HepG2 (cell line): Measurements from ENCODE around the gene PPP1R14D. TPM values are rescaled to one million over a fixed set of nuclear protein-coding genes. Genes with fewer than 3 reads are reported as not detected.
A peak's percentile ranks its signal among the peaks of the same experiment; 100 is the strongest.

Source experiments
- AFF4 ChIP-seq: sonication (generic); formaldehyde crosslinking; IDR thresholded peaks from 2 replicates; pipeline ENCODE4 v1.4.0; 2020; ENCODE audit warnings: missing genetic modification reagents
- AGO2 ChIP-seq: fragments of 200-400 bp; formaldehyde crosslinking; optimal IDR thresholded peaks from 2 replicates; pipeline ENCODE3; 2017; ENCODE audit warnings: mild to moderate bottlenecking, low read depth, low read length, moderate library complexity
- AKNA ChIP-seq: sonication (generic); formaldehyde crosslinking; IDR thresholded peaks from 2 replicates; pipeline ENCODE4 v1.4.0; 2020; ENCODE audit warnings: missing genetic modification reagents, borderline replicate concordance
- BCLAF1 ChIP-seq: fragments of 450-650 bp; IDR thresholded peaks from 2 replicates; pipeline ENCODE4 v1.6.1; 2017; ENCODE audit warnings: mild to moderate bottlenecking
- GTF2F1 ChIP-seq: fragments of 150-350 bp; IDR thresholded peaks from 2 replicates; pipeline ENCODE4 v1.6.1; 2014; ENCODE audit warnings: low read length
- HNRNPK ChIP-seq: fragments of 200-400 bp; formaldehyde crosslinking; IDR thresholded peaks from 2 replicates; pipeline ENCODE4 v1.6.1; 2018; ENCODE audit warnings: low read length, low read depth, moderate library complexity, mild to moderate bottlenecking; ENCODE audit not compliant: poor library complexity, severe bottlenecking
- MTERF4 ChIP-seq: sonication (generic); formaldehyde crosslinking; IDR thresholded peaks from 2 replicates; pipeline ENCODE4 v1.8.0; 2023; ENCODE audit warnings: mild to moderate bottlenecking, missing genetic modification reagents
- RNF2 ChIP-seq: fragments of 450-650 bp; conservative IDR thresholded peaks from 2 replicates; pipeline ENCODE4 v1.6.1; 2016; ENCODE audit warnings: low read depth
- TEAD3 ChIP-seq: optimal IDR thresholded peaks from 2 replicates; pipeline ENCODE3; 2016; ENCODE audit warnings: borderline replicate concordance
- XBP1 ChIP-seq: sonication (generic); formaldehyde crosslinking; IDR thresholded peaks from 2 replicates; pipeline ENCODE4 v1.5.0; 2020; ENCODE audit warnings: missing genetic modification reagents
- ZGPAT ChIP-seq: IDR thresholded peaks from 2 replicates; pipeline ENCODE4 v1.6.1; 2016; ENCODE audit warnings: mild to moderate bottlenecking
- ZNF232 ChIP-seq: sonication (generic); formaldehyde crosslinking; IDR thresholded peaks from 2 replicates; pipeline ENCODE4 v1.4.0; 2020; ENCODE audit warnings: missing genetic modification reagents, borderline replicate concordance
- ZNF317 ChIP-seq: sonication (generic); formaldehyde crosslinking; IDR thresholded peaks from 2 replicates; pipeline ENCODE4 v1.5.0; 2020; ENCODE audit warnings: mild to moderate bottlenecking, missing genetic modification reagents
- ZNF343 ChIP-seq: sonication (generic); formaldehyde crosslinking; IDR thresholded peaks from 2 replicates; pipeline ENCODE4 v1.4.0; 2020; ENCODE audit warnings: mild to moderate bottlenecking, missing genetic modification reagents
- ZNF678 ChIP-seq: sonication (generic); formaldehyde crosslinking; IDR thresholded peaks from 2 replicates; pipeline ENCODE4 v1.4.0; 2020; ENCODE audit warnings: mild to moderate bottlenecking, missing genetic modification reagents
- polyA plus RNA-seq, 8 experiments: library from polyadenylated mRNA; depleted of rRNA in 3 of 8; stranded (reverse) in 7 of 8; unstranded in 1 of 8; fragments of >200 nt; fragmentation: Illumina TruSeq in 4 of 8; extraction: Trizol in 4 of 8; gene quantifications; 2 replicates each; pipeline versions ENCODE4 v1.2.1 to v1.2.3, GENCODE V29; 2011 to 2016; ENCODE audit warnings: low read depth in 4 of 8, missing spikeins in 1 of 8, mixed read lengths in 1 of 8; ENCODE audit not compliant: insufficient read depth in 1 of 8
- total RNA-seq, 5 experiments: library from RNA; depleted of rRNA; stranded (reverse); fragments of >200 nt; fragmentation: Illumina TruSeq; extraction: Trizol; gene quantifications; 2 replicates each; pipeline ENCODE4 v1.2.3, GENCODE V29; 2016; ENCODE audit warnings: low read depth in 1 of 5

PPP1R14D gene
- total and polyA plus RNA-seq, 2 of the 13 experiments (the other 11 are each of a cell fraction or from before 2014, with no cell fraction given) = 0.53 to 0.55 TPM

- TF ChIP-seq AKNA (CRISPR knock-in tag) = no peak
- 0 out of 2 replicates have a peak, but pooled peaks have one; percentile 47 for TF ChIP-seq MTERF4 (CRISPR knock-in tag)
- no peak for TF ChIP-seq HNRNPK
- no peak for TF ChIP-seq GTF2F1
- TF ChIP-seq AGO2 = no peak
- no peak for TF ChIP-seq TEAD3 (CRISPR knock-in tag)
- TF ChIP-seq RNF2 = no peak
- TF ChIP-seq ZGPAT (CRISPR knock-in tag) = no peak
- TF ChIP-seq ZNF678 (CRISPR knock-in tag) = no peak
- no peak for TF ChIP-seq ZNF317 (CRISPR knock-in tag)
- TF ChIP-seq ZNF343 = no peak
- no peak for TF ChIP-seq ZNF232 (CRISPR knock-in tag)
- TF ChIP-seq BCLAF1 = no peak
- TF ChIP-seq XBP1 (CRISPR knock-in tag) = no peak
- no peak for TF ChIP-seq AFF4
Observed at GRCh38 chr15:40857601-40858341, 29.3 kb upstream of the PPP1R14D start (continued).
